ENCODE data around the gene LY6G5C. TPM values are rescaled to one million over a fixed set of nuclear protein-coding genes. Genes with fewer than 3 reads are reported as not detected.

The LY6G5C gene
- total RNA-seq, 1 donor from 2014 or later = 13.8 TPM

DNA sequence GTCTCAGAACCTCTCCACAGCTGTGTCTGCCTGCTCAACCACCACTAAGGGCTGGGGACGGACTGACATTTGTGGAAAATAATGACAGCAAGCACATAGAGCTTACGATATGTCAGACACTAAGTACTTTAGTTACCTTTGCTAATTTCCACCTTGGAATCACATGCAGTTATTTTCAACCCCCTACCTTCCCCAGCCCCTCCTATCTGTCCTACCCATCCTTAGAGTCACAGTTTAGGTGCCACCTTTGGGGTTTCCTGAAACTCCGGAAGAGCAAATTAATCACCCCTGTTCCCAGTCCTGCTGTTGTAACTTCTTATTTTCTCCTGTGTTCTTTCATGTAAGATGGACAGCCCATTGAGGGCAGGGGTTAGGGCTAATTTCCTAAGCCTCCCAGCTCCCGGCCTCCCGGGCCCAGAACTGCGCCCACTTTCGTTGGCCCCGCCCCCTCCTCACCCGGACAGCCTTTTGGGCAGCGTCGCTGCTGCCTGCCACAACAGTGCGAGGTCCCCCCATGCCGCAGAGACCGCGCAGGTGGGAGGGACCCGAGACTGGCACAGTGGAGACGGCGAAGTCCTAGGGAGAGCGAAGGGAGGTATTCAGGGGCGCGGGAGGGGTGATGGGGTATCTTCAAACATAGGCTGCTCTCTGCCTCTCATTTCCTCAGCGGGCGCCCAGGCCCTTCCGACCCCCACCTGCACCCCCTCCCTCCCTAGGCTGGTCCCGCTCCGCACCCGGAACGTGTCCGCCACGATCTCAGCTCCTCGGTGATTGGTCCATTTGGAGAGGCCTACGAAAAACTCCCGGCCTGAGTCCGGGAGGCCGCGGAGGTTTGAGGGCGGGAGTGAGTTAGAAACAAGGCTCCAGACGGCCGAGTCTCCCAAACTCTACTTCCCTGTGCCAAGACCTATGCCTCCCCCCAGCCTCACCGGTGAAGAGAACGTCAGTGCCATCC is 47.1 kb upstream of the LY6G5C start:
- no peak for DNase-seq
- peaks cover 12% of the 10 kb centered on the region for H3K9me3 Mint-ChIP-seq (ENCODE audit: unreplicated experiment)
- H3K4me1 Mint-ChIP-seq (ENCODE audit: low read depth, unreplicated experiment) = peaks cover 6% of the 10 kb centered on the region
- H3K27me3 Mint-ChIP-seq (ENCODE audit: unreplicated experiment) = peaks cover 17% of the 10 kb centered on the region
- peak overlapping the region; percentile 28 for H3K27ac Mint-ChIP-seq (ENCODE audit: unreplicated experiment)
- peak overlapping the region; percentile 98 for H3K4me3 Mint-ChIP-seq (ENCODE audit: unreplicated experiment)
- no peak for TF ChIP-seq CTCF (IDR thresholded peaks at IDR 0.05; ENCODE audit: partially characterized antibody, unreplicated experiment)
- H3K36me3 Mint-ChIP-seq (ENCODE audit: unreplicated experiment) = peaks cover 14% of the 10 kb centered on the region

DNA sequence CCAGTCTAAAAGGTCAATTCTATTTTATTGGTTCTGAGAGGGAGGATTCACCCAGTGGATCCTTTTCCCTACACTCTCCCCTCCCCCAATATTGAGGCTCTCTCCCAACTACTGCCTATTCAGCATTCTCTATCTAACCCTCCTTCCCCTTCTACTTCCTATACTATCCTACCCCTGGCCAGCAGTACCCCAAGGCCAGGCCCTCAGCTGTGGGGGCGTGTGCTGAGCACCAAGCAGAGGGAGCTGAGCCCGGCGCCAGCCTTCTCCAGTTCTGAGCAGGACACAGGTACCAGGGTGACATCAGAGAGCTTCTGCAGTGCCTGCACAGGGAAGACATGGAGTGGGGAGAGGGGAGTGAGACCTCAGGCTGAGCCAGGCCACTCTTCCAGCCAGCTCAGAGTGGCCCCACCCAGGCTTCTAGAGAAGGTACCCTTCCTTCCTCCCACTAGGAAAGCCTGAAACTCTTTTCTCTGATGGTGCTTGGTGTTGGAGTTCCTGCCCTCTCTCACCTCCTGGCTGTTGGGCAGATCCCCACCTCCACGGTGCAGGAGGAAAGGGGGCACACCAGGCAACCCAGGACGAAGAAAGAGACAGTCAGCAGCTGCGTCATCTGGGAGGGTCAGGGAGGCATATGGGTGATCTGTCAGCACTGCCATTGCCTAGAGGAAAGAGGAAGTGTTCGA is 46.3 kb upstream of the LY6G5C start:
- Mint-ChIP-seq H3K27me3 (ENCODE audit: unreplicated experiment) (peaks cover 17% of the 10 kb centered on the region), H3K9me3 (ENCODE audit: unreplicated experiment) (peaks cover 12% of the 10 kb centered on the region), H3K4me3 (ENCODE audit: unreplicated experiment) (peak overlapping the region; percentile 34), H3K36me3 (ENCODE audit: unreplicated experiment) (peaks cover 14% of the 10 kb centered on the region), H3K27ac (ENCODE audit: unreplicated experiment) (no peak overlapping the region), H3K4me1 (ENCODE audit: low read depth, unreplicated experiment) (peaks cover 6% of the 10 kb centered on the region)
- no peak for DNase-seq
- TF ChIP-seq CTCF (IDR thresholded peaks at IDR 0.05; ENCODE audit: partially characterized antibody, unreplicated experiment) = no peak

DNA sequence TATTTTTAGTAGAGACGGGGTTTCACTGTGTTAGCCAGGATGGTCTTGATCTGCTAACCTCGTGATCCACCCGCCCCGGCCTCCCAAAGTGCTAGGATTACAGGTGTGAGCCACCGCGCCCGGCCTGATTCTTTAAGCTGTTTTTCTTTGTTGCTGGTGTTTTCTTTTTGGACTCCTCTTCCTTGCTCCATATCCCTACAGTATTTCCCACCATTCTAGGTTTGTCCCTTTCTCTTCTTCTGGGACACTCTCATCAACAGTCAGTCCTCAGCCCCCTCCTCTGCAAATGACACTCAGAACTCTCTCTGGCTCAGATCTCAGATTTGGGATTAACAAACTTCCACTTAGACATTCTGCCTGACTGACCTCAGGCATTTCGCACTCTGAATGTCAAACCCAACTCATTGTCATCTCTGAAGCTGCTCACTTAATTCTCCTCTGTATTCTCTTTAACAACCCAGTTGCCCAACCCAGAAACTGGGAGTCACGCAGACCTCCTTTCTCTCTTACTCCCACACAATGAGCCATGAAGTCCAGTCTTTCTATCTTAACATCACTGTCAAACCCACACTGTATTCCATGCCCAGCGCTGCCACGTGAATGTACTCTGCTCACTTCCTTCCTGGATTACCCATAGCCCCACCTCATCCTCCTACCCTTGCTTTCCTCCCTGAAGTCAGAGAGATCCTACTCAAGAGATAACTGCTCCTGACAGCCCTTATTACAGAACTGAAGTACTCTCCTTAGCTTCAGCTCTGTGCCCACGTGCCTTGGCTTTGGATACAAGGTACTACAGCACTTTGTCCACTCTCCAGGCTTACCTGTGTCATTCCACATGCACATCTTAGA is 44.9 kb upstream of the LY6G5C start:
- peaks cover 12% of the 10 kb centered on the region for H3K9me3 Mint-ChIP-seq (ENCODE audit: unreplicated experiment)
- TF ChIP-seq CTCF (IDR thresholded peaks at IDR 0.05; ENCODE audit: partially characterized antibody, unreplicated experiment) = no peak
- peaks cover 6% of the 10 kb centered on the region for H3K4me1 Mint-ChIP-seq (ENCODE audit: low read depth, unreplicated experiment)
- H3K36me3 Mint-ChIP-seq (ENCODE audit: unreplicated experiment) = peaks cover 14% of the 10 kb centered on the region
- no peak for DNase-seq
- H3K27me3 Mint-ChIP-seq (ENCODE audit: unreplicated experiment) = peaks cover 22% of the 10 kb centered on the region
- no peak overlapping the region for H3K4me3 Mint-ChIP-seq (ENCODE audit: unreplicated experiment)
- H3K27ac Mint-ChIP-seq (ENCODE audit: unreplicated experiment) = peak overlapping the region; percentile 69

GRCh38 chr6:31723980-31724691 is 43.3 kb upstream of the LY6G5C start:
- Mint-ChIP-seq H3K36me3 (ENCODE audit: unreplicated experiment) (peaks cover 14% of the 10 kb centered on the region), H3K27me3 (ENCODE audit: unreplicated experiment) (peaks cover 18% of the 10 kb centered on the region), H3K27ac (ENCODE audit: unreplicated experiment) (no peak overlapping the region), H3K4me1 (ENCODE audit: low read depth, unreplicated experiment) (no peaks in the 10 kb centered on the region), H3K4me3 (ENCODE audit: unreplicated experiment) (no peak overlapping the region), H3K9me3 (ENCODE audit: unreplicated experiment) (peaks cover 16% of the 10 kb centered on the region)
- no peak for TF ChIP-seq CTCF (IDR thresholded peaks at IDR 0.05; ENCODE audit: partially characterized antibody, unreplicated experiment)
- DNase-seq = no peak

Measured in glutamatergic neuron (in vitro differentiated cells).